Stimulated activated CD4-positive, alpha-beta T cell treated with anti-CD3 and anti-CD28 coated beads, Interleukin-1b, Interleukin-23, amount 100 ng/mL, for 24 hours (primary cell): ENCODE results near the gene GALP.
"Not testable (repeated sequence)": the region's sequence is repeated elsewhere in the genome, so short reads cannot be mapped to it uniquely, and the experiment has no call there.

ENCODE experiments used
- DNase-seq, 4 experiments: peaks; one replicate each; pipeline ENCODE4 v3.0.0-alpha.2; 2020; ENCODE audit warnings: low read depth in 4 of 4, low spot score in 1 of 4

Gene GALP

DNA sequence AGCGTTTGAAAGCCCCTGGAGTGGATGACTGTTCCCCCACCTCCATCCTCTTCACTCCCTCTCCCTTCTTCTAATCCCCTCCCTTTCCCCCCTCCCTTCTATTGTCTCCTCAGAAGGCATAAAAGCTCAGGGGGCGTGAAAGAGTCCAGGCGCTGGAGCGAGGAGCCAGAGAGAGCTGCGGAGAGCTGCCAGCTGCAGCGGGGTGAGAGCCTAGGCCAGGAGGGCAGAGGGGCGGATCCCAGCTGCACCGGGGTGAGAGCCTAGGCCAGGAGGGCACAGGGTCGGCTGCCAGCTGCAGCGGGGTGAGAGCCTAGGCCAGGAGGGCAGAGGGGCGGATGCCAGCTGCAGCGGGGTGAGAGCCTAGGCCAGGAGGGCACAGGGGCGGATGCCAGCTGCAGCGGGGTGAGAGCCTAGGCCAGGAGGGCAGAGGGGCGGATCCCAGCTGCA is at the start of gene GALP:
GALP (plus strand) TSS at position 148 of the 447 bp plus-strand sequence. CDS start 1,101 bp downstream, outside the sequence.
- DNase-seq = not testable (repeated sequence)

DNA sequence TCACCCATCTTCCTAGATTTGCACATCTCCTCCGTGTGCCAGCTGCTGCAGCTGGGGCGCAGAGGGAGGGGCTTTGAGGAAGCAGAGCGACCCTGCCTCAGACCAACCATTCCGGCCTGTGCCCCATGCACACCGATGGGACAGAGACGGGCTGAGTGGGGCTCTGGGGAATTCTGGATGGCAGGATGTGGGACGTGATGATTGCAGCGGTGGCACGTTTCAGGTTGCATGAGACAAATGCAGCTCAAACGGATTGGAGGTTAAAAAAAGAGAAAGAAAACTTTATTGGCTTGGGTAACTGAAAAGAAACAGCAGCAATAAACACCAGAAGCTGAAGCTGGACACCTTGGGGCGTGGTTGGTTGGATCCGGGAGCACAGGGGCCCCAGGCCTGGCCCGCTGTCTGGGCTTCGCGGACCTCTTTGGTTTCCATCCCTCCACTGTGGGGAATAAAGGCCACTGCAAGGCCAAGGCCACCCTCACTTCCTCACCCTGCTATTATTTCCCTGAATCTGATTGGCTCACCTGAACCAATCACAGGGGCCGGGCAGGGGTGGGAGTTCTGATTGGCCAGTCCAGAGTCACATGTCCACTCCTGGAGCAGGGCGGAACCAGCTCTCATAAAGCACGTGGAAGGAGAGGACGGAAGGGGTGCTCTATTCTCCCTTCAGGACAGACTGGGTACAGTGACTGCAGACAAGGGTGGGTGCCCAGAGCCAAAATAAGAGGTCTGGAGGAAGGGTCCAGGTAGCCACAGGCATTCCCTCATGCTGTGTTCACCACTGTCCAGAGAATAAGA is 48.6 kb upstream of the GALP start:
- DNase-seq = no peak

GRCh38 chr19:56130006-56130405 is 45.8 kb upstream of the GALP start:
- DNase-seq = no peak

DNA sequence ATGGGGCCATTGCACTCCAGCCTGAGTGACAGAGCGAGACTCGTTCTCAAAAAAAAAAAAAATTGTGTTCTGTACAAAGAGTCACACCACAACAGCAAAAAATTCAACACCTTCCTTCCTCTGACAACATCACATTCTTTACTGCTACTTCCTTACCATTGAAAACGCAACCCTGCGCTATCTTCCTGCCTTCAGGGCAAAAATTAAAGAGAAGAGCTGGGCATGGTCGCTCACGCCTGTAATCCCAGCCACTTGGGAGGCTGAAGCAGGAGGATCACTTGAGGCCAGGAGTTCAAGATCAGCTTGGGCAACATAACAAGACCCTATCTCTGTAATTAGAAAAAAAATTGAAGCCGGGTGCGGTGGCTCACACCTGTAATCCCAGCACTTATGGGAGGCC is 44.2 kb upstream of the GALP start:
- no peak for DNase-seq

DNA sequence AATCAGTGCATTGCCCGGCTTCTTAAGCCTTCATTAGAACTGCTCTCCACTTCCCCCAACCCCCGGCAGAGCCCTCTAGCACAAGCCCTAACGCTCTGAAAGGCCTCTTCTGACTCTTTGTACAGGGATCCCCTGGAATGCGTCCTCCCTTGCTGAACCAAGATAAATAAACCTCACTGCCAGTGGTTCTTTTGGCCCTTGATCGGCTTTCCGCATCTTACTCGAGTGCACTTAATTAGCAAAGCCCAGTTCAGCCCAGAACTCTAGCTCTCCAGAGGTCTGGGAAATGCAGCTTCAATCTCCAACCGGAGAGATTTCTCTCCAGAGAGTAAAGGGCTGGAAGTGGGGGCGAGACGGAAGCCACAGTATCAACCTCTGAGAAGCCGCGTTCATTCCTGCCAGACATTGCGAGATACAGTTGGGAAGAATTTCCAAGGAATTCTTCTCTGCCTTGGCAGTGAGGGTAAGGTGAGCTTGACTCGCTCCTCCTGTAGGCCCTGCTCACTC is 43.4 kb upstream of the GALP start:
- no peak for DNase-seq

- no peak for DNase-seq
These were observed 41.8 kb upstream of the GALP start for GRCh38 chr19:56133858-56134653.

GRCh38 chr19:56134654-56134921 is 41.2 kb upstream of the GALP start:
- DNase-seq = no peak

GRCh38 chr19:56136362-56136761 is 39.4 kb upstream of the GALP start:
- DNase-seq = no peak

GRCh38 chr19:56137405-56137804 is 38.4 kb upstream of the GALP start:
- no peak for DNase-seq

DNA sequence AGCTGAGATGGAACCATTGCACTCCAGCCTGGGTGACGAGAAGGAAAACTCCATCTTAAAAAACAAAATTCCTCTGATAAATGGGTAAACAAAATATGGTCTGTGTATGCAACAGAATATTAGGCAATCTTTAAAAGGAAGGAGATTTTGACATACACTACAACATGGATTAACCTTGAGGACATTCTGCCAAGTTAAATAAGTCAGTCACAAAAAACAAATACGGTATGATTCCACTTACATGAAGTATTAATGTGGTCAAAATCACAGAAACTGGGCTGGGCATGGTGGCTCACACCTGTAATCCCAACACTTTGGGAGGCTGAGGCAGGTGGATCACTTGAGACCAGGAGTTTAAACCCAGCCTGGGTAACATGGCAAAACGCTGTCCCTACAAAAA is 37.7 kb upstream of the GALP start:
- no peak for DNase-seq

DNA sequence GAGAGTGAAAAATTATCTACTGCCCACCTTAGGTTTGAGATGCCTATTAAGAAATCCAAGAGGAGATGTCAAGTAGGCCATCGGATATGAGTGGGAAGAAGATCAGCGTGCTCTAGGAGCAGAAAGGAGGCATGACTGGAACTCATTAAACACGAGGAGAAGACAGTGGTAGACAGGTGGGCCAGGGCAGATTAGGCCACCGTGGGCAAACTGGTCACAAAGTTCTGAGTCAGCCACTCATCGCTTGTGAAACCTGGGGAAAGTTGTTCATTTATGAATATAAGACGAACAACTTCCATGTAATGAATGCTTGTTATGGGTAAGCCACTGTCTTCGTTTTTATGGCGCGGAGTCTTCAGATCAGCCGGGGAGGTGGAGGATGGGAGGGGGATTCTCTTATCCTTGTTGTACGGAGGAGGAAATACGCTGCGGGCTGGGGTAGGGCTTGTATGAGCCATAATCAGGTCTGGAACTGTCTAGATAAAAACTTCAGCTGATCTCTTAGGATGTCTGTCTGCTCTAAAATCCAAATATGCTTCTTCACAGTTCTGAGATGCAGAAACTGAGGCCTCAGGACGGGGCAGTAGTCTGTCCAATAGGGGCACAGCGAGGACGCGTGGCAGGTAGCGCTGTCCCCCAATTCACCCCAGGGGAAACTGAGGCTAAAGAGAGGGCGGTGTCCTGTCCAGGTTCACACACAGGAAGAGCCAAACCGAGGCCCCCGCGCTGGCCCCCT is 35.8 kb upstream of the GALP start:
- no peak for DNase-seq

DNA sequence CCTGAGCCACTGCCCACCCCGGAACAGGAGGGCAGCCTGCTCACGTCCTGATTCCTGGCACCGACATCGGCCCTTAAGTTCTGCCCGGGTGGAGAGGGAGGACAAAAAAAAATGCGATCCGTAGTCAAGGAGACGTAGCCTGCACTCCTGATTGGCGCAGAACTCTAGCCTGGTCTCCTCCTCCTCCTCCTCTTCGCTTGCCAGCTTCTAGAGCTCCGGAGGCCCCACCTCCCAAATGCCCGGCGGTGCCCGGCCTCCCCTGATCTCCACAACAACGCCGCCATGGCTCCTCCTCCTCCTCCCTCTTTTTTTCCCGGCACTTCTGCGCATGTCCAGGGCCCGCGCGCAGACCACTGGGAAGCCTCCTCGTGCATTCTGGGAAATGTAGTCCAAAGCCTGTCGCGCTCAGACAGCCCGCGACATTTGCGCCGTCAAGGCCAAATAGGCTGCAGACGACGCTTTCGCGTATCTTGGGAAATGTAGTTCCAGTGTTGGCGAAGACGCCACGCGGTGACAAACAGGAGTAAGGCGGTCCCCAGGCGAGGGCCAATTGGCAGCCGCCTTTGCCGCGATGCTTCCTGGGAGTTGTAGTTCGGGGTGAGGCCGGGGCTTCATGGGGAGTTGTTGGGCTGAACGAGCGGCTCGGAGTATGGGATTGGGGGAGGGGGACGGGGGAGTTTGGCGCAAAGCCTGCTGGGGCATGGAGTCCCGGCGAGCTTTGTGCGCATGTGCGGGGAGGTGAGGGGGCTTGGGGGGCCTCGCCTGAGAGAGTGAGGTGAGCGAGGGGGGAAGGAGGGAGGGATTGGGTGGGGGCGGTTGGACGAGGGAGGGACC is 35.0 kb upstream of the GALP start, which contains the start of gene ZNF444:
ZNF444 (plus strand) TSS at position 705 of the 834 bp plus-strand sequence. CDS start 5,625 bp downstream, outside the sequence.
- DNase-seq = peak; percentile 95 to 99 (median 96)

GRCh38 chr19:56141417-56141993 is 34.3 kb upstream of the GALP start:
- no peak for DNase-seq

- DNase-seq = no peak
These were observed 33.6 kb upstream of the GALP start for GRCh38 chr19:56142087-56142787.

- no peak for DNase-seq
These were observed 32.8 kb upstream of the GALP start for GRCh38 chr19:56142897-56143434.

- DNase-seq = no peak
These were observed 31.4 kb upstream of the GALP start for GRCh38 chr19:56144376-56144775.

- no peak for DNase-seq
These were observed 31.0 kb upstream of the GALP start for GRCh38 chr19:56144831-56145230.

DNA sequence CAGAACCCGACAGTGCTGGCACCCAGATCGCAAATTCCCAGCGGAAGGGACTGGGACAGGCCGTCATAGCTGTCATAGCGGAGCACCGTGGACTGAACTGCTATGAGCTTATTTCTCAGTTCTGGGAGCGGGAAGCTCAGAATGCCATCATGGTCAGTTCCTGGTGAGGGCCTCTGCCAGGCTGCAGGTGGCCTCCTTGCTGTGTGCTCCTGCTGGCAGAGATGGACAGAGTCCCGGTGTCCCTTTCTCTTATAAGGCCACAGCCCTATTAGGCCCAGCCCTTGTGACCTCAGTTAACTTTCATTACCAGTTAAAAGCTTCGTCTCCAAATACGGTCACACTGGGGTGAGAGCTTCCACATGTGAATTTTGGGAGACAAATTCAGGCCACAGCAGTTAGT is 30.1 kb upstream of the GALP start:
- DNase-seq = no peak

DNA sequence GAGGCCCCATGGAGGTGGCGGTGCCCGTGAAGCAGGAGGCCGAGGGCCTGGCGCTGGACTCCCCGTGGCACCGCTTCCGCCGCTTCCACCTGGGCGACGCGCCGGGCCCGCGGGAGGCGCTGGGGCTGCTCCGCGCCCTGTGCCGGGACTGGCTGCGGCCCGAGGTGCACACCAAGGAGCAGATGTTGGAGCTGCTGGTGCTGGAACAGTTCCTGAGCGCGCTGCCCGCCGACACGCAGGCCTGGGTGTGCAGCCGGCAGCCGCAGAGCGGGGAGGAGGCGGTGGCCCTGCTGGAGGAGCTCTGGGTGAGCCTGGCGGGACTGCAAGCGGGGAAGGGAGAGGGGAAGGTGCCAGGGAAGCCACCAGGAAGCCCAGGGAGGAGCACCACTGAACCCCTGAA is 28.9 kb upstream of the GALP start:
- no peak for DNase-seq
